Right atrium auricular region (tissue), 2 donors: ENCODE measurements around the gene RAD51B. TPM values are rescaled to one million over a fixed set of nuclear protein-coding genes. Genes with fewer than 3 reads are reported as not detected.

Source experiments
- DNase-seq: peaks from one replicate; pipeline ENCODE4 v3.0.0-alpha.2; 2019; ENCODE audit warnings: low spot score
- H3K27ac ChIP-seq, 2 donors: fragments of 200-600 bp; sonication (generic); 1 replicate in 1 of 2; 2 replicates in 1 of 2; pipeline ENCODE4 v1.5.1; 2016 to 2019
- H3K27me3 ChIP-seq, 2 donors: fragments of 200-600 bp; sonication (generic); one replicate each; pipeline versions ENCODE4 v1.5.1 to v1.6.0; 2017 to 2019
- H3K36me3 ChIP-seq: fragments of 200-600 bp; sonication (generic); one replicate; pipeline ENCODE4 v1.5.1; 2016
- H3K4me1 ChIP-seq, 2 donors: fragments of 200-600 bp; sonication (generic); one replicate each; pipeline versions ENCODE4 v1.5.1 to v1.6.0; 2017 to 2019
- H3K4me3 ChIP-seq, 2 donors: fragments of 200-600 bp; sonication (generic); 1 replicate in 1 of 2; 2 replicates in 1 of 2; pipeline ENCODE4 v1.5.1; 2017 to 2019; ENCODE audit warnings: mild to moderate bottlenecking in 1 of 2, moderate library complexity in 1 of 2
- H3K9me3 ChIP-seq, 2 donors: fragments of 200-600 bp; sonication (generic); one replicate each; pipeline ENCODE4 v1.5.1; 2019
- total RNA-seq, 2 donors: library from RNA; depleted of rRNA; stranded (reverse); fragments of >200 nt; gene quantifications; one replicate each; pipeline ENCODE4 v1.1.0, GENCODE V29; 2016
- TF ChIP-seq, protein P1 (sequence below), 2 donors: fragments of 200-600 bp; sonication (generic); IDR thresholded peaks; one replicate each; pipeline ENCODE4 v1.5.1; 2019; ENCODE audit warnings: antibody characterized with exemption in 2 of 2

RAD51B gene
- total RNA-seq, 2 donors from 2014 or later, result 1.2 to 1.5 TPM

DNA sequence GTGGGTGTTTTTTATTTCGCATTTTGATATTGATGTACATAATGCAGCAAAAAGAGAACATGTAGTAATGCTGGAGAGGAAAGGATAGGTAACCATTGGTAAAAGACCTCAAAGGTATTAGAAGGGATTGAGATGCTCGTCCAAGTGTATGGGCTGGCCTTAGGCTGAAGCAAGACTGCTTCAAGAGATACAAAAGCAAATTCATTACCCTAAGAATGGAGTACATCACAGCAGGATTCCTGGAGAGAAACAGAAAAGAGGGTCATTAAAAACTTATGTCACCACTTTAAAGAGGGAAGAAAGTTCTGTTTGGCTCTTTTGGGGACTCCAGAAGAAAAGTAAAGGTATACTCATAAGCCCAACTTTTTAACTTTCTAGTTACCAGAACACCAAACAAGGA lies 552.8 kb downstream of the RAD51B start:
- no peak overlapping the region for H3K27ac ChIP-seq
- H3K4me3 ChIP-seq, result no peak overlapping the region
- TF ChIP-seq, protein P1, sequence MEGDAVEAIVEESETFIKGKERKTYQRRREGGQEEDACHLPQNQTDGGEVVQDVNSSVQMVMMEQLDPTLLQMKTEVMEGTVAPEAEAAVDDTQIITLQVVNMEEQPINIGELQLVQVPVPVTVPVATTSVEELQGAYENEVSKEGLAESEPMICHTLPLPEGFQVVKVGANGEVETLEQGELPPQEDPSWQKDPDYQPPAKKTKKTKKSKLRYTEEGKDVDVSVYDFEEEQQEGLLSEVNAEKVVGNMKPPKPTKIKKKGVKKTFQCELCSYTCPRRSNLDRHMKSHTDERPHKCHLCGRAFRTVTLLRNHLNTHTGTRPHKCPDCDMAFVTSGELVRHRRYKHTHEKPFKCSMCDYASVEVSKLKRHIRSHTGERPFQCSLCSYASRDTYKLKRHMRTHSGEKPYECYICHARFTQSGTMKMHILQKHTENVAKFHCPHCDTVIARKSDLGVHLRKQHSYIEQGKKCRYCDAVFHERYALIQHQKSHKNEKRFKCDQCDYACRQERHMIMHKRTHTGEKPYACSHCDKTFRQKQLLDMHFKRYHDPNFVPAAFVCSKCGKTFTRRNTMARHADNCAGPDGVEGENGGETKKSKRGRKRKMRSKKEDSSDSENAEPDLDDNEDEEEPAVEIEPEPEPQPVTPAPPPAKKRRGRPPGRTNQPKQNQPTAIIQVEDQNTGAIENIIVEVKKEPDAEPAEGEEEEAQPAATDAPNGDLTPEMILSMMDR (IDR thresholded peaks at IDR 0.05), result no peak
- no peaks in the 10 kb centered on the region for H3K27me3 ChIP-seq
- H3K4me1 ChIP-seq, result peaks cover 0 to 17% of the 10 kb centered on the region in 2 donors
- H3K36me3 ChIP-seq, result no peaks in the 10 kb centered on the region
- H3K9me3 ChIP-seq, result no peaks in the 10 kb centered on the region
- DNase-seq, result no peak

DNA sequence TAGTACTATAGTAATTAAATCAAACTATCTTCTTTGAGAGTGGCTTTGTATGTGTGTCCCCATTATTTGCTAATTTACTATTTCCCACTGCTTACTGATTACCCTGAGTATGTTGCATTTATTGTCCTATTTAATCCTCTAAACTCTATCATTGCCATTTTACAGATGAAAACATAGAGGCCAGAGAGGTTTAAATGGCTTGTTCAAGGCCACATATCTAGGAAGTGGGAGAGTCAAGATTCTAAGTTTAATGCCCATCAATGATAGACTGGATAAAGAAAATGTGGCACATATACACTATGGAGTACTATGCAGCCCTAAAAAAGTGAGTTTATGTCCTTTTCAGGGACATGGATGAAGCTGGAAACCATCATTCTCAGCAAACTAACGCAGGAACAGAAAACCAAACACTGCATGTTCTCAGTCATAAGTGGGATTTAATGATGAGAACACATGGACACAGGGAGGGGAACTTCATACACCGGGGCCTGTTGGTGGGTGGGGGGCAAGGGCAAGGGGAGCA lies 553.6 kb downstream of the RAD51B start:
- DNase-seq, result no peak
- H3K9me3 ChIP-seq, result no peaks in the 10 kb centered on the region
- H3K36me3 ChIP-seq, result no peaks in the 10 kb centered on the region
- no peak overlapping the region for H3K27ac ChIP-seq
- H3K4me1 ChIP-seq, result peaks cover 0 to 19% of the 10 kb centered on the region in 2 donors
- TF ChIP-seq, protein P1 (IDR thresholded peaks at IDR 0.05), result no peak
- H3K4me3 ChIP-seq, result no peak overlapping the region
- H3K27me3 ChIP-seq, result no peaks in the 10 kb centered on the region

DNA sequence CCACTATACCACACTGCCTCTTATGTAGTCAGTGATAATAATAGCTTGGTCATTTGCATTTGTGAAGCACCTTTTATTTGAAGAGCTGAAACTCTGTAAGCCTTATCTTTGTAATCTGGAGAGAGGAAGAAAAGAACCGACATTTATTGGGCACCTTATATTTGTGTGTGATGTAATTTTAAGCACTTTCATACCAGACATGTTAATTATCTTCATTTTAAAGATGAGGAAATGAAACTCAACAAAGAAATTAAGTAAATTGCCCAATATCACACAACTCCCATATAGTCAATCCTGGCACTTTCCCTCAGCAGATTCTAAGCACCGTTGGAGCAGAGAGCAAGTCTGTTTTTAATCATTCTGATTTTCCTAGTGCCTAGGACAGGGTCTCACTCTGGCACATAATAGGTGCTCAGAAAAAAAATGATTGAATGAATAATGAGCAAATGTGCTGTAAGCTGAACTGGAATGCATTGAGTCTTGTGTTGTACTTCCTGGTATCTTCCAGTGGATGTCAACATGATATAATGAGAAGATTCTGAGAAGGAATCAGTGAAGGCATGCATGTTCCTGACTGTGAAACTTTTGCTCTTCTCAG lies 554.4 kb downstream of the RAD51B start:
- Histone ChIP-seq H3K27me3 (no peaks in the 10 kb centered on the region), H3K36me3 (no peaks in the 10 kb centered on the region), H3K4me1 (peaks cover 0 to 23% of the 10 kb centered on the region in 2 donors), H3K27ac (no peak overlapping the region), H3K4me3 (no peak overlapping the region), H3K9me3 (no peaks in the 10 kb centered on the region)
- DNase-seq, result no peak
- TF ChIP-seq, protein P1 (IDR thresholded peaks at IDR 0.05), result no peak

DNA sequence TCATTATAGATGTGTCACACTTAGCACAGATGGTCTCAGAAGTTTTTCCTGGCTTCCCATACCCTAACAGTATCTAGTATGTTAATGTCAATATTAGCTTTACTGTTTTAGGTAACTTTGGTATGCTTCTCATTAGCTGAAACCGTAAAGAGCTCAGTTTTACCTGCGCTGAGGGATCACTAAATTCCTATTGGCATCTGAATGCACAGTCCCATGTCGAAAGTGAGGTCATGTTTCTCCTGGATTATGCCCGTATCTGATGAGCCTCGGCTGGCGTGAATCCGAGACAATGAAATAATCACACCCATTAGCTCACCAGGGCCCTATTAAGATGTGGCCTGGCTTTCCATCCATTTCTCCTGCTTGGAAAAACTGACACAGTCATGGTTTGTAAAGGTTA lies 555.1 kb downstream of the RAD51B start:
- DNase-seq, result no peak
- Histone ChIP-seq H3K9me3 (no peaks in the 10 kb centered on the region), H3K27me3 (no peaks in the 10 kb centered on the region), H3K4me3 (no peak overlapping the region), H3K4me1 (peaks cover 0 to 23% of the 10 kb centered on the region in 2 donors), H3K36me3 (no peaks in the 10 kb centered on the region), H3K27ac (no peak overlapping the region)
- TF ChIP-seq, protein P1 (IDR thresholded peaks at IDR 0.05), result no peak

DNA sequence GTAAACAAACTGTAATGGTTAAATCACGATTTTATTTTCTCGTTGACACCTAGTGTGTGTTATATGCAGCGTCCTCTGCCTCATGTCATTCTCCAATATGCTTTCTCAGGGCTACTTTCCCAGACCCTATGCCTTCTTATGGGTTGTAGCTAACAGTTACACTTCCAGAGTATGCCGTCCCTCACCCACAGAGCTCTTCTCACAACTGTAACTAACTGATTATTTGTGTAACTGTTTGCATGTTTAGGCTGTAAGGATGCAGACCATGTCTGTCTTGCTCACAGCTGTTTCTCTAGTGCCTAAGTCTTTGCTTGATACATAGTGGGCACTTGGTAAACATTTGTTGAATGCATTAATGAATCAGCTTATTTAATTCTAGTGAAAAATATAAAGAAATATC lies 555.8 kb downstream of the RAD51B start:
- H3K9me3 ChIP-seq, result no peaks in the 10 kb centered on the region
- TF ChIP-seq, protein P1 (IDR thresholded peaks at IDR 0.05), result no peak
- H3K4me3 ChIP-seq, result no peak overlapping the region
- no peaks in the 10 kb centered on the region for H3K27me3 ChIP-seq
- DNase-seq, result no peak
- H3K4me1 ChIP-seq, result peaks cover 0 to 23% of the 10 kb centered on the region in 2 donors
- no peaks in the 10 kb centered on the region for H3K36me3 ChIP-seq
- H3K27ac ChIP-seq, result no peak overlapping the region
